Measurements from ENCODE around the gene IL7R. TPM values are rescaled to one million over a fixed set of nuclear protein-coding genes. Genes with fewer than 3 reads are reported as not detected.

IL7R gene
- total RNA-seq, 2 experiments from 2014 or later, result 4.6 to 62.2 TPM

- CTCF ChIA-PET (ENCODE audit: unreplicated experiment), result interaction anchor here (0.8 kb wide), 1 partner anchor 18 kb away, joined by 4 read pairs; no protein-coding TSS in a partner anchor
- peak overlapping the region; percentile 57 for H3K27ac ChIP-seq (ENCODE audit: low read depth, low read length, poor library complexity, severe bottlenecking)
- H3K9me2 ChIP-seq (ENCODE audit: insufficient read depth, low read length), result no peaks in the 10 kb centered on the region
- H3K9me3 ChIP-seq (ENCODE audit: low read length), result peaks cover 20% of the 10 kb centered on the region; the same call in 1 of the 2 replicates
- no peaks in the 10 kb centered on the region for H4K20me1 ChIP-seq (ENCODE audit: insufficient read depth, low read length)
- H3K4me2 ChIP-seq (ENCODE audit: low read length), result peak overlapping the region; percentile 49
- H3K4me1 ChIP-seq (ENCODE audit: insufficient read depth, low read length, poor library complexity, severe bottlenecking), result peaks cover 64% of the 10 kb centered on the region
- no peak for TF ChIP-seq EZH2phosphoT487 (IDR thresholded peaks at IDR 0.05; ENCODE audit: borderline replicate concordance, low read depth, low read length)
- no peak for TF ChIP-seq CTCF (conservative IDR thresholded peaks at IDR 0.05; ENCODE audit: low read length)
- no peaks in the 10 kb centered on the region for H3K79me2 ChIP-seq (ENCODE audit: insufficient read depth, low read depth, low read length)
- BruUV-seq (replicated peaks), result no TSS peak
- peak; percentile 69 for DNase-seq (ENCODE audit: low spot score)
- peak overlapping the region; percentile 24 for H3K4me3 ChIP-seq (ENCODE audit: low read depth, low read length, poor library complexity, severe bottlenecking)
- peaks cover 19% of the 10 kb centered on the region for H3K36me3 ChIP-seq (ENCODE audit: insufficient read depth, low read length)
- intact Hi-C loops (cut with micrococcal nuclease; ENCODE audit: unreplicated experiment), result loop anchor here (5.0 to 10.0 kb wide), 2 partner anchors 975 to 982 kb away; partner anchors contain the start of genes BRIX1, NIPBL and RAD1
- POLR2A ChIA-PET, result interaction anchor here (0.5 to 2.9 kb wide), 10 partner anchors 8 to 128 kb away, joined by 3 to 16 read pairs (median 4); no protein-coding TSS in a partner anchor
- peak overlapping the region; percentile 94 for H2AFZ ChIP-seq (ENCODE audit: low read length)
Observed at GRCh38 chr5:35899800-35900199, 43.1 kb downstream of the IL7R start.

- Histone ChIP-seq H3K36me3 (ENCODE audit: insufficient read depth, low read length) (peaks cover 22% of the 10 kb centered on the region), H2AFZ (ENCODE audit: low read length) (peak overlapping the region; percentile 76), H3K4me3 (ENCODE audit: low read depth, low read length, poor library complexity, severe bottlenecking) (no peak overlapping the region), H3K9me3 (ENCODE audit: low read length) (peaks cover 20% of the 10 kb centered on the region; the same call in 1 of the 2 replicates), H4K20me1 (ENCODE audit: insufficient read depth, low read length) (no peaks in the 10 kb centered on the region), H3K9me2 (ENCODE audit: insufficient read depth, low read length) (no peaks in the 10 kb centered on the region), H3K27ac (ENCODE audit: low read depth, low read length, poor library complexity, severe bottlenecking) (peak overlapping the region; percentile 54), H3K4me1 (ENCODE audit: insufficient read depth, low read length, poor library complexity, severe bottlenecking) (peaks cover 77% of the 10 kb centered on the region), H3K4me2 (ENCODE audit: low read length) (peak overlapping the region; percentile 49), H3K79me2 (ENCODE audit: insufficient read depth, low read depth, low read length) (no peaks in the 10 kb centered on the region)
- no TSS peak for BruUV-seq (replicated peaks)
- TF ChIP-seq EZH2phosphoT487 (IDR thresholded peaks at IDR 0.05; ENCODE audit: borderline replicate concordance, low read depth, low read length), result no peak
- POLR2A ChIA-PET, result interaction anchor here (1.0 to 9.0 kb wide), 5 partner anchors 11 to 46 kb away, joined by 3 to 104 read pairs (median 4); no protein-coding TSS in a partner anchor
- intact Hi-C loops (cut with micrococcal nuclease; ENCODE audit: unreplicated experiment), result loop anchor here (5.0 to 10.0 kb wide), 2 partner anchors 974 to 984 kb away; partner anchors contain the start of genes BRIX1, NIPBL and RAD1
- no peak for DNase-seq (ENCODE audit: low spot score)
- CTCF ChIA-PET (ENCODE audit: unreplicated experiment), result no interaction called here
Observed at GRCh38 chr5:35900972-35901695, 44.4 kb downstream of the IL7R start.

- intact Hi-C loops (cut with micrococcal nuclease; ENCODE audit: unreplicated experiment), result loop anchor here (5.0 to 10.0 kb wide), 2 partner anchors 973 to 985 kb away; partner anchors contain the start of genes BRIX1, NIPBL and RAD1
- peak overlapping the region; percentile 49 for H3K4me2 ChIP-seq (ENCODE audit: low read length)
- POLR2A ChIA-PET, result interaction anchor here (0.8 to 9.0 kb wide), 6 partner anchors 9 to 47 kb away, joined by 3 to 104 read pairs (median 4); no protein-coding TSS in a partner anchor
- H3K9me3 ChIP-seq (ENCODE audit: low read length), result peaks cover 29% of the 10 kb centered on the region; the same call in 1 of the 2 replicates
- H2AFZ ChIP-seq (ENCODE audit: low read length), result peak overlapping the region; percentile 76; the same call in 1 of the 2 replicates
- peaks cover 87% of the 10 kb centered on the region for H3K4me1 ChIP-seq (ENCODE audit: insufficient read depth, low read length, poor library complexity, severe bottlenecking)
- BruUV-seq (replicated peaks), result no TSS peak
- peaks cover 31% of the 10 kb centered on the region for H3K36me3 ChIP-seq (ENCODE audit: insufficient read depth, low read length)
- H4K20me1 ChIP-seq (ENCODE audit: insufficient read depth, low read length), result no peaks in the 10 kb centered on the region
- CTCF ChIA-PET (ENCODE audit: unreplicated experiment), result no interaction called here
- no peak overlapping the region for H3K4me3 ChIP-seq (ENCODE audit: low read depth, low read length, poor library complexity, severe bottlenecking)
- no peak for DNase-seq (ENCODE audit: low spot score)
- no peaks in the 10 kb centered on the region for H3K9me2 ChIP-seq (ENCODE audit: insufficient read depth, low read length)
- H3K27ac ChIP-seq (ENCODE audit: low read depth, low read length, poor library complexity, severe bottlenecking), result peak overlapping the region; percentile 54
- H3K79me2 ChIP-seq (ENCODE audit: insufficient read depth, low read depth, low read length), result no peaks in the 10 kb centered on the region
- TF ChIP-seq EZH2phosphoT487 (IDR thresholded peaks at IDR 0.05; ENCODE audit: borderline replicate concordance, low read depth, low read length), result no peak
Observed at GRCh38 chr5:35902046-35902672, 45.5 kb downstream of the IL7R start.
